ENCODE measurements around the gene CELF3. TPM values are rescaled to one million over a fixed set of nuclear protein-coding genes. Genes with fewer than 3 reads are reported as not detected.
A peak's percentile ranks its signal among the peaks of the same experiment; 100 is the strongest.

The CELF3 gene
- total and polyA plus RNA-seq, 9 of the 15 experiments (the other 6 are each of a cell fraction or from before 2014, with no cell fraction given): not detected

DNA sequence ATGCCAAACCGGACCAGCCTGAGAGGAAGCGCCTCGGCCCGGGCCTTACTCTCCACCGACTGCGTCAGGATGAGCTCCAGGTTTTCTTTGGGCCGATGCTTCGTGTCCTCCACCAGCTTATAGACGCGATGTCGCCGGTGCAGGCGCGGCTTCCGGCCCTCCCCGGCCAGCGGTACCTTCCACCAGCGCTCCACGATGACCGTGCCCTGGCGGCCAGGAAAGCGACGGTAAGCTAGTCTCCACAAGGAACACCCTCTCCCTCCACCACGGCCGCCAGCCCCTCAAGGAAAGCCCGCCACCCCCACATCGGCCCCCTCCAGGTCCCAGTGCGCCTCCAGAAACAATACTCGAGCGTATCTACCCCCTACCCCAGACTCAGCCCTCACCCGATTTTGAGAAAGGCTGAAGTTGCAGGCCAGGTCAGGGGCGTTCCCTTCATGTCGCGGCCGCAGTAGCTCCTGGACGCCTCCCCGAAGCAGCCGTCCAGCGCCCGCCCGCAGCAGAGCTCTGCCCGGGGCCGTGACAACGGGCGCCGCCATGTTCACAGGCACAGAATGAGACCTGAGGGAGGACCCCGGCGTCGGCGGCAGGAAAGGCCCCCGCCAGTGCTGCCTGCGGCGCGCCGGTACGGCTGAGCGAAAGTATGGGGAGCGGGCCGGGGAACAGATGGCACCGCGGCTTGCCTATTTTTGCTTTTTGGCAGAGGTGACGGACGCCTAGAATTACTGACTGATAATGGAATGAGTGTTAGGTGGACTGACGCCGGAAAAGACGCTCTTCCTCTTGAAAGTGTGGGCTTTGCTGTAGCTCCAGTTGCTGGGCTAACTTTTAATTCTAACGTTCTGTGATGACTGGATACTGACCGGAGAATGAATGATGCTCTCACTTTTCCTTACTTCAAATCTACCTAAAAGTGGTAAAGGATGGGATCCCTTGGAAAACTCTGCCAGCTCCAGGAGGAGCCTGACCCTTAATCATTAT, 46.6 kb upstream of the CELF3 start, which contains the start of gene MRPL9 (continued):
- TF ChIP-seq, protein P1, sequence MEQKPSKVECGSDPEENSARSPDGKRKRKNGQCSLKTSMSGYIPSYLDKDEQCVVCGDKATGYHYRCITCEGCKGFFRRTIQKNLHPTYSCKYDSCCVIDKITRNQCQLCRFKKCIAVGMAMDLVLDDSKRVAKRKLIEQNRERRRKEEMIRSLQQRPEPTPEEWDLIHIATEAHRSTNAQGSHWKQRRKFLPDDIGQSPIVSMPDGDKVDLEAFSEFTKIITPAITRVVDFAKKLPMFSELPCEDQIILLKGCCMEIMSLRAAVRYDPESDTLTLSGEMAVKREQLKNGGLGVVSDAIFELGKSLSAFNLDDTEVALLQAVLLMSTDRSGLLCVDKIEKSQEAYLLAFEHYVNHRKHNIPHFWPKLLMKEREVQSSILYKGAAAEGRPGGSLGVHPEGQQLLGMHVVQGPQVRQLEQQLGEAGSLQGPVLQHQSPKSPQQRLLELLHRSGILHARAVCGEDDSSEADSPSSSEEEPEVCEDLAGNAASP (IDR thresholded peaks at IDR 0.05): no peak
- TF ChIP-seq, protein P2, sequence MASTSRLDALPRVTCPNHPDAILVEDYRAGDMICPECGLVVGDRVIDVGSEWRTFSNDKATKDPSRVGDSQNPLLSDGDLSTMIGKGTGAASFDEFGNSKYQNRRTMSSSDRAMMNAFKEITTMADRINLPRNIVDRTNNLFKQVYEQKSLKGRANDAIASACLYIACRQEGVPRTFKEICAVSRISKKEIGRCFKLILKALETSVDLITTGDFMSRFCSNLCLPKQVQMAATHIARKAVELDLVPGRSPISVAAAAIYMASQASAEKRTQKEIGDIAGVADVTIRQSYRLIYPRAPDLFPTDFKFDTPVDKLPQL (IDR thresholded peaks at IDR 0.05; ENCODE audit: extremely low read depth, insufficient read length): no peak
- TF ChIP-seq MED1 (CRISPR knock-in tag; IDR thresholded peaks at IDR 0.05; ENCODE audit: borderline replicate concordance): no peak
- no peak for TF ChIP-seq DPF2 (IDR thresholded peaks at IDR 0.05)
- TF ChIP-seq PYGO2 (tag; IDR thresholded peaks at IDR 0.05): no peak
- TF ChIP-seq RBM22 (IDR thresholded peaks at IDR 0.05; ENCODE audit: low read depth, low read length, poor library complexity, severe bottlenecking): peak; percentile 51
- no peak for TF ChIP-seq PCBP2 (IDR thresholded peaks at IDR 0.05; ENCODE audit: low read depth, low read length, poor library complexity, severe bottlenecking)
- TF ChIP-seq, protein P3, sequence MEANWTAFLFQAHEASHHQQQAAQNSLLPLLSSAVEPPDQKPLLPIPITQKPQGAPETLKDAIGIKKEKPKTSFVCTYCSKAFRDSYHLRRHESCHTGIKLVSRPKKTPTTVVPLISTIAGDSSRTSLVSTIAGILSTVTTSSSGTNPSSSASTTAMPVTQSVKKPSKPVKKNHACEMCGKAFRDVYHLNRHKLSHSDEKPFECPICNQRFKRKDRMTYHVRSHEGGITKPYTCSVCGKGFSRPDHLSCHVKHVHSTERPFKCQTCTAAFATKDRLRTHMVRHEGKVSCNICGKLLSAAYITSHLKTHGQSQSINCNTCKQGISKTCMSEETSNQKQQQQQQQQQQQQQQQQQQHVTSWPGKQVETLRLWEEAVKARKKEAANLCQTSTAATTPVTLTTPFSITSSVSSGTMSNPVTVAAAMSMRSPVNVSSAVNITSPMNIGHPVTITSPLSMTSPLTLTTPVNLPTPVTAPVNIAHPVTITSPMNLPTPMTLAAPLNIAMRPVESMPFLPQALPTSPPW (CRISPR knock-in tag; IDR thresholded peaks at IDR 0.05): peak; percentile 57
- TF ChIP-seq, protein P4, sequence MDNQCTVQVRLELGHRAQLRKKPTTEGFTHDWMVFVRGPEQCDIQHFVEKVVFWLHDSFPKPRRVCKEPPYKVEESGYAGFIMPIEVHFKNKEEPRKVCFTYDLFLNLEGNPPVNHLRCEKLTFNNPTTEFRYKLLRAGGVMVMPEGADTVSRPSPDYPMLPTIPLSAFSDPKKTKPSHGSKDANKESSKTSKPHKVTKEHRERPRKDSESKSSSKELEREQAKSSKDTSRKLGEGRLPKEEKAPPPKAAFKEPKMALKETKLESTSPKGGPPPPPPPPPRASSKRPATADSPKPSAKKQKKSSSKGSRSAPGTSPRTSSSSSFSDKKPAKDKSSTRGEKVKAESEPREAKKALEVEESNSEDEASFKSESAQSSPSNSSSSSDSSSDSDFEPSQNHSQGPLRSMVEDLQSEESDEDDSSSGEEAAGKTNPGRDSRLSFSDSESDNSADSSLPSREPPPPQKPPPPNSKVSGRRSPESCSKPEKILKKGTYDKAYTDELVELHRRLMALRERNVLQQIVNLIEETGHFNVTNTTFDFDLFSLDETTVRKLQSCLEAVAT (IDR thresholded peaks at IDR 0.05): peak in 1 of 2 experiments; percentile 57; a peak in 1 of 4 replicates
- no peak for TF ChIP-seq CBX5 (IDR thresholded peaks at IDR 0.05; ENCODE audit: borderline replicate concordance, low read depth)
- TF ChIP-seq ZNF668 (CRISPR knock-in tag; IDR thresholded peaks at IDR 0.05): no peak
- 0 out of 2 replicates have a peak, but pooled peaks have one; percentile 25 for TF ChIP-seq HLTF (IDR thresholded peaks at IDR 0.05)
- no peak for TF ChIP-seq BACH1 (tag; IDR thresholded peaks at IDR 0.05)
- TF ChIP-seq SMARCA4 (IDR thresholded peaks at IDR 0.05): no peak
- TF ChIP-seq SRSF9 (IDR thresholded peaks at IDR 0.05; ENCODE audit: borderline replicate concordance, low read depth, low read length): no peak
- TF ChIP-seq GATAD2A (IDR thresholded peaks at IDR 0.05): no peak
- TF ChIP-seq, protein P5, sequence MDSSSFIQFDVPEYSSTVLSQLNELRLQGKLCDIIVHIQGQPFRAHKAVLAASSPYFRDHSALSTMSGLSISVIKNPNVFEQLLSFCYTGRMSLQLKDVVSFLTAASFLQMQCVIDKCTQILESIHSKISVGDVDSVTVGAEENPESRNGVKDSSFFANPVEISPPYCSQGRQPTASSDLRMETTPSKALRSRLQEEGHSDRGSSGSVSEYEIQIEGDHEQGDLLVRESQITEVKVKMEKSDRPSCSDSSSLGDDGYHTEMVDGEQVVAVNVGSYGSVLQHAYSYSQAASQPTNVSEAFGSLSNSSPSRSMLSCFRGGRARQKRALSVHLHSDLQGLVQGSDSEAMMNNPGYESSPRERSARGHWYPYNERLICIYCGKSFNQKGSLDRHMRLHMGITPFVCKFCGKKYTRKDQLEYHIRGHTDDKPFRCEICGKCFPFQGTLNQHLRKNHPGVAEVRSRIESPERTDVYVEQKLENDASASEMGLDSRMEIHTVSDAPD (CRISPR knock-in tag; IDR thresholded peaks at IDR 0.05): 0 out of 2 replicates have a peak, but pooled peaks have one; percentile 30
- peak; percentile 9; the same call in 1 of the 2 replicates for TF ChIP-seq ATF1 (CRISPR knock-in tag; IDR thresholded peaks at IDR 0.05)
- TF ChIP-seq ATF1 (tag; IDR thresholded peaks at IDR 0.05): peak; percentile 86
